Large intestine (tissue), 3 donors: ENCODE measurements around the gene STARD3NL. TPM values are rescaled to one million over a fixed set of nuclear protein-coding genes. Genes with fewer than 3 reads are reported as not detected.

Source experiments
- DNase-seq, 2 donors: peaks; one replicate each; pipeline versions ENCODE4 v3.0.0 to v3.0.0-alpha.2; 2013
- H3K27ac ChIP-seq: one replicate; pipeline ENCODE4 v1.5.1; 2013; ENCODE audit warnings: low read length
- H3K27me3 ChIP-seq: 2 replicates; pipeline ENCODE4 v1.6.1; 2013; ENCODE audit warnings: low read length; ENCODE audit not compliant: control insufficient read depth, insufficient read depth
- H3K36me3 ChIP-seq: 2 replicates; pipeline ENCODE4 v1.6.1; 2013; ENCODE audit warnings: low read length; ENCODE audit not compliant: control insufficient read depth, insufficient read depth
- H3K4me1 ChIP-seq: one replicate; pipeline ENCODE4 v1.6.1; 2013; ENCODE audit warnings: low read length; ENCODE audit not compliant: control insufficient read depth, insufficient read depth
- H3K4me3 ChIP-seq: one replicate; pipeline ENCODE4 v1.5.1; 2013; ENCODE audit warnings: low read length
- H3K9me3 ChIP-seq: one replicate; pipeline ENCODE4 v1.6.1; 2013; ENCODE audit warnings: mild to moderate bottlenecking, low read depth, low read length, moderate library complexity; ENCODE audit not compliant: control insufficient read depth
- WGBS: methylation state at CpG from one replicate; pipeline ENCODE4 v1.1.5; 2013; ENCODE audit warnings: low lambda C conversion rate; ENCODE audit not compliant: insufficient coverage; 5-methylcytosine and 5-hydroxymethylcytosine counted together
- polyA plus RNA-seq: library from polyadenylated mRNA; unstranded; fragments of 120-200 nt; gene quantifications from one replicate; pipeline ENCODE4 v1.2.1, GENCODE V29; 2013

The STARD3NL gene
- polyA plus RNA-seq, 1 donor: 34.0 TPM

- no peak for DNase-seq
- H3K27ac ChIP-seq: no peak overlapping the region
- 80% methylated on average over 1 of the region's 2 CpGs for WGBS
- no peak overlapping the region for H3K4me3 ChIP-seq
- peaks cover 4% of the 10 kb centered on the region for H3K4me1 ChIP-seq
- H3K9me3 ChIP-seq: no peaks in the 10 kb centered on the region
- H3K27me3 ChIP-seq: no peaks in the 10 kb centered on the region
- H3K36me3 ChIP-seq: no peaks in the 10 kb centered on the region
These were observed 1.8 kb downstream of the STARD3NL start for GRCh38 chr7:38179776-38180226.

- WGBS: 100% methylated on average over 1 of the region's 1 CpG
- Histone ChIP-seq H3K27ac (no peak overlapping the region), H3K4me1 (peaks cover 4% of the 10 kb centered on the region), H3K9me3 (no peaks in the 10 kb centered on the region), H3K4me3 (no peak overlapping the region), H3K27me3 (no peaks in the 10 kb centered on the region), H3K36me3 (no peaks in the 10 kb centered on the region)
- no peak for DNase-seq
These were observed 3.1 kb downstream of the STARD3NL start for GRCh38 chr7:38181111-38181510.

GRCh38 chr7:38182450-38182849, 4.4 kb downstream of the STARD3NL start:
- Histone ChIP-seq H3K27ac (no peak overlapping the region), H3K4me3 (no peak overlapping the region), H3K27me3 (no peaks in the 10 kb centered on the region), H3K36me3 (no peaks in the 10 kb centered on the region), H3K4me1 (peaks cover 4% of the 10 kb centered on the region), H3K9me3 (no peaks in the 10 kb centered on the region)
- DNase-seq: no peak
- no CpG with 5 or more reads among the region's 1 CpG for WGBS

- Histone ChIP-seq H3K36me3 (no peaks in the 10 kb centered on the region), H3K4me3 (no peak overlapping the region), H3K4me1 (no peaks in the 10 kb centered on the region), H3K27me3 (no peaks in the 10 kb centered on the region), H3K9me3 (no peaks in the 10 kb centered on the region), H3K27ac (no peak overlapping the region)
- whole genome bisulfite sequencing: 100% methylated on average over 1 of the region's 6 CpGs
- DNase-seq: no peak
These were observed 7.6 kb downstream of the STARD3NL start for GRCh38 chr7:38185395-38186307.

GRCh38 chr7:38186593-38187314, 8.7 kb downstream of the STARD3NL start:
- H3K4me3 ChIP-seq: no peak overlapping the region
- peaks cover 6% of the 10 kb centered on the region for H3K9me3 ChIP-seq
- DNase-seq: no peak
- H3K27me3 ChIP-seq: no peaks in the 10 kb centered on the region
- no peak overlapping the region for H3K27ac ChIP-seq
- no peaks in the 10 kb centered on the region for H3K36me3 ChIP-seq
- WGBS: 67% methylated on average over 1 of the region's 4 CpGs
- H3K4me1 ChIP-seq: no peaks in the 10 kb centered on the region

GRCh38 chr7:38187794-38188440, 9.9 kb downstream of the STARD3NL start:
- 64% methylated on average over 4 of the region's 7 CpGs for WGBS
- DNase-seq: no peak
- Histone ChIP-seq H3K9me3 (peaks cover 9% of the 10 kb centered on the region), H3K27ac (no peak overlapping the region), H3K4me3 (no peak overlapping the region), H3K36me3 (no peaks in the 10 kb centered on the region), H3K27me3 (no peaks in the 10 kb centered on the region), H3K4me1 (no peaks in the 10 kb centered on the region)

GRCh38 chr7:38189231-38189938, 11.3 kb downstream of the STARD3NL start:
- Histone ChIP-seq H3K27me3 (no peaks in the 10 kb centered on the region), H3K27ac (no peak overlapping the region), H3K36me3 (no peaks in the 10 kb centered on the region), H3K9me3 (peaks cover 9% of the 10 kb centered on the region), H3K4me1 (no peaks in the 10 kb centered on the region), H3K4me3 (no peak overlapping the region)
- WGBS: 83% methylated on average over 3 of the region's 4 CpGs
- DNase-seq: no peak

- peaks cover 9% of the 10 kb centered on the region for H3K9me3 ChIP-seq
- no peak for DNase-seq
- H3K36me3 ChIP-seq: no peaks in the 10 kb centered on the region
- H3K27ac ChIP-seq: no peak overlapping the region
- no peaks in the 10 kb centered on the region for H3K27me3 ChIP-seq
- no peaks in the 10 kb centered on the region for H3K4me1 ChIP-seq
- no peak overlapping the region for H3K4me3 ChIP-seq
These were observed 12.0 kb downstream of the STARD3NL start for GRCh38 chr7:38190011-38190410.

- WGBS: 100% methylated on average over 1 of the region's 1 CpG
- Histone ChIP-seq H3K4me3 (no peak overlapping the region), H3K4me1 (no peaks in the 10 kb centered on the region), H3K36me3 (no peaks in the 10 kb centered on the region), H3K27ac (no peak overlapping the region), H3K9me3 (peaks cover 9% of the 10 kb centered on the region), H3K27me3 (no peaks in the 10 kb centered on the region)
- no peak for DNase-seq
These were observed 13.7 kb downstream of the STARD3NL start for GRCh38 chr7:38191791-38192190.

- no peaks in the 10 kb centered on the region for H3K36me3 ChIP-seq
- no peaks in the 10 kb centered on the region for H3K27me3 ChIP-seq
- no peaks in the 10 kb centered on the region for H3K4me1 ChIP-seq
- no peak for DNase-seq
- WGBS: 100% methylated on average over 2 of the region's 2 CpGs
- H3K4me3 ChIP-seq: no peak overlapping the region
- H3K9me3 ChIP-seq: peaks cover 9% of the 10 kb centered on the region
- no peak overlapping the region for H3K27ac ChIP-seq
These were observed 14.3 kb downstream of the STARD3NL start for GRCh38 chr7:38192327-38192726.
